HG02623 (cell line): ENCODE results near the gene MS4A14.
"Not testable (repeated sequence)": the region's sequence is repeated elsewhere in the genome, so short reads cannot be mapped to it uniquely, and the experiment has no call there.

Experiments used
- ATAC-seq: cut with Tn5 transposase; IDR thresholded peaks from one replicate; pipeline ENCODE4 v1.9.1; 2021; ENCODE audit warnings: moderate library complexity; ENCODE audit not compliant: unreplicated experiment

MS4A14 gene

GRCh38 chr11:60396382-60396781, at the start of gene MS4A14:
Gene MS4A14, plus strand, starts transcription at chr11:60396459. Its CDS starts 120 bp downstream, at chr11:60396579.
- ATAC-seq, result no peak

- ATAC-seq, result peak; percentile 43
Measured at GRCh38 chr11:60347084-60347797, 49.0 kb upstream of the MS4A14 start.

- no peak for ATAC-seq
Measured at GRCh38 chr11:60348116-60348515, 48.1 kb upstream of the MS4A14 start.

DNA sequence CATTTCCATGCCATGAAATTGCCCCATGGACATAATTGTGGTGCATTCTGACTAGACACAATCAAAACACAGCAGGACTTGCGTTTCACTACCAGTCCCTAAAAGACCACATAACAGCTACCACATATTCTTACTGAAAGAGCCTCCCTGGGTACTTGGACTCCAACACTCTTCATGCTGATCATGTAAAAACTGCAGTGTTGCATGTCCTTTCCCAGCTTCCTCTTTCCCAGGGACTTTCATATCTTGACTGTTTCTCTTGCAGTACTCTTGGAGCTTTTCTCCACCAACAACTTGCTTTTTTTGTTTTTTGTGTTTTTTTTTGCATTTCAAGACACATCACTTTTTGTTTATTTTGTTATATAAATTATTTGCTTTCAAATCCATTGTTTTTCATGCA, 46.3 kb upstream of the MS4A14 start:
- no peak for ATAC-seq

GRCh38 chr11:60357771-60358170, 38.5 kb upstream of the MS4A14 start:
- ATAC-seq, result no peak

DNA sequence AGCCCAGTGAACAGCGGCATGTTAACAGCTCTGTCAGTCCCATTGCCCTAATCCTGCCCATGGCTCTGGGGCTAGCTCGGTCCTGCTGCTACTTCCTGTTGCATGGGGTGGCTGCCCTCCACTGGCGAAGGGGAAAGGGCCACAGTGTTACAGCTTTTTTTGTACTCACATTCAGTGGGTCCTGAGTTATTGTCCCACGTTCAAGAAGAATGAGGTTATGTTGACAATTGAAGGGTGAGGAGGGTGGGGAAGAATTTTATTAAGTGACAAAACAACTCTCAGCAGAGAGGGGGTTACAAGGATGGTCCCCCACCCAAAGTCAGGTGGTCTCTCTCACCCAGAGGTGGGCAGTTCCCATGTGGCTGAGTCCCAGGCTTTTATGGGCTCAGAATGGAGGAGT, 35.6 kb upstream of the MS4A14 start:
- no peak for ATAC-seq

- no peak for ATAC-seq
Measured at GRCh38 chr11:60362241-60362640, 34.0 kb upstream of the MS4A14 start.

DNA sequence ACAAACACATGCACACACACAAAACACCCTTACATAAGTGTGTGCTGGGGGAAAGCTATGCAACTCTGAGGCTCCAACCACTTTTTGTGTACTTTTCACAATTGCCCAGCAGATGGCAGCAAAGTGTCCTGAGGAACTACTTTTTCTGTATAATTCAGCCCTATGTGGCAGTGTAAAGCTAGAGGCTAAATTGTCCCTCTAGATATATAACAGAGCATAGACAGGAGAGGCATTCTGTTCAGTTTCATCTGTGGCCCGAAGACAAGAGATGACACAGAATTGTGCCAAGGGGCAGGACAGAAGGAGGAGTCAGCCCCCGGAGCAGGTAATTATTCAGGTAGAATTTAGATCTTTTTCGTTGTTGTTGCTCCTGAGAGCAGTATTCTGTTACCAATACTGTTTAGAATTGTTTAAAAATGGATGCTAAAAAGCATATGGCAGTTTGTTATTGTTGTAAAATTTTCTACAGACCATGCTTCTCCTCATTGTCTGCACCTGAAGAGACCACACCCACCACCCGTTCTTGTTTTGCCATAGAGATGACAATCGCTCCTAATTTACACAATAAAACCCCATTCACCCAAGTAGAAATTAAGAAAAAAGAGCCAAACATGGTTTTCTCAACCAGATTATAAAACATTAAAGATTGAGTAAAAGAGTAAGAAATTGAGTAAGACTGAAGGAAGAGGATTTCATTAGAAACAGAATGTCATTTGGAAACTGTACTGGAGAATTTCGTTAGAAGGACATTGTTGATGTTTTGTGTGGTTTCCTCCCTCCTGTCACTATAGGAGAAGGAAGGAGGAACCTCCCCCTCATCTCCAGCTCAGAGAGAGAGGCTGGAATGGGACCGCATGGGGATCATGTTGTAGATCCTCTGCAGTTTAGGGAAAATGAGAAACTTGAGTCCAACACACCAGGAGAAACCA, 32.5 kb upstream of the MS4A14 start:
- peak; percentile 58 for ATAC-seq

GRCh38 chr11:60366262-60366904, 29.9 kb upstream of the MS4A14 start:
- ATAC-seq, result not testable (repeated sequence)

- ATAC-seq, result peak; percentile 87
Measured at GRCh38 chr11:60367009-60367408, 29.2 kb upstream of the MS4A14 start.

- ATAC-seq, result no peak
Measured at GRCh38 chr11:60367896-60368295, 28.4 kb upstream of the MS4A14 start.

DNA sequence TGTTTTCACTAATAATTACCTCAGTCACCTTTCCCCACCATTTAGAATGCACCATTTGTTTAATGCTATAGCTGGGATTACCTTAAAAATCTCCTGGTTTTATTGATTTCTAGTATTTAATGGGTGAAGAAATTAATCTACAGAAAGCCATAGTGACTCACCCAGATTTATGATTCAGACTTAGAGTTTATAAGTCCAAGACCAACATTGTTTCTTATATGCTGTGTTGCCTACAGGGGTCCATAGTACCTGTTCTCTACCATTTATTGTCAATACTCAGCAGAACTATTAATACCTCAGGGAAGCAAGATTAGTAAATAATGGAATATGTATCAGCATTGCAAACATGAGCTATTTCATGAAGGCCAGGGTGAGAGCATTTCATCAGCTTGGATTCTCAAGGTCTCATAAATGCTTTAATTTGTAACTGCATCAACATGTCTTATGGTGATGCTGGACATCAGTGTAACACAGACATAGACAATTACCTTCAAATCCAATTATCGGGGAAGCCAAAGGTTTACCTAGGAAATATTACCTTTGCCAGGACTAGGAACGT, 25.9 kb upstream of the MS4A14 start:
- no peak for ATAC-seq

- ATAC-seq, result no peak
Measured at GRCh38 chr11:60370811-60371298, 25.4 kb upstream of the MS4A14 start.

DNA sequence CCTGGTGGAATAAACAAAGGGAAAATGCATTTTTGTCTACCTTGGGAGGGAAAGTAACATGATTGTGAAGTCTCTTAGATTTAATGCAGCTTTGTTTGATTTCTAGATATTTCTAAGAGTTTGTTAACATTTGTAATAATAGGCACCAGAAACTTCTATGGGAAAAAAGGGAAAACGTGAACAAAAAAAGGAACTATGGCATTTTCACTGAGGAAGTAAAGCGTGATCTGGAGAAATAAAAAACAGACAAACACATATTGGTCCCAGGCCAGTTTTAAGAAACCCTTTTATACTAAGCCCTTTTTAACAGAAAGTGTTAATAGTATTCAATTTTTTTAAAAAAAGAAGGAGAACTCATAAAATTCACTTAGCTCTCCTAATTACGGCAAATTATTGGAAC, 24.9 kb upstream of the MS4A14 start:
- ATAC-seq, result no peak

GRCh38 chr11:60371854-60372253, 24.4 kb upstream of the MS4A14 start:
- ATAC-seq, result no peak

DNA sequence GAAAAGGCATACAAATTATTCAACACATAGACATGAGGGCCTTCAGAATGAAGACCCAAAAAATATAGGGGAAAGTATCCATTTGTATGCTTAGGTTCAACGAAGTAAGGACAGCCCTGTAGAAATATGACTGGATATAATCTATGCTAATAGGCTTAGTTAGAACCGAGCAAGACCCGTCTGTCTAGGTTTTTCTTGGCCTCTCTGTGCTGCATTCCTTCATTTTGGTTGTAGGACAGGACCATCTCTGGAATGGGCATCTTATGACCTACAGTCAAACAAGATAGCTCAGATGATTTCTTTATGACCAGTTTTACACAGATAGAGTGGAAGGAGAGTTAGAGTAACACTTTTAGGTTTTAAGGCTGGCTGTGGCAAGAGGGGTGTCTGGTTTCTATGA, 23.5 kb upstream of the MS4A14 start:
- no peak for ATAC-seq

- no peak for ATAC-seq
Measured at GRCh38 chr11:60375316-60375715, 20.9 kb upstream of the MS4A14 start.

DNA sequence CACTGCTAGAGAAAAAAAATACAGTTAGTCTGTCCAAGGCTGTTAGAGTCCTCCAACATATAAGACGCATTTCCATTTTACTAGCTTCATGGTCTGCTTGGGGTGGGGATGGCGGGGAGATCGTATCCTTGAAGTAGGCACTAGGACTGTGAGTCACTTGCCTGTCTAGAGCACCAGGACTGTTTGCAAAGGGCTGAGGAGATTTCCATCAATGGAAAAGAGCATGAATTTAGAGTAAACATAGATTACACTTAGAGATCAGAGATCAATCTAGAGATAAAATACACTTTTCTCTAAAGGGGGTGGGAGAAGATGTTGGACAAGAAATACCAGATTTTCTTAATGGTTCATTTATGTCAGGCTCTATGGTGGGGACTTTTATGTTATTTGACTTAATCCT, 19.7 kb upstream of the MS4A14 start:
- ATAC-seq, result no peak

DNA sequence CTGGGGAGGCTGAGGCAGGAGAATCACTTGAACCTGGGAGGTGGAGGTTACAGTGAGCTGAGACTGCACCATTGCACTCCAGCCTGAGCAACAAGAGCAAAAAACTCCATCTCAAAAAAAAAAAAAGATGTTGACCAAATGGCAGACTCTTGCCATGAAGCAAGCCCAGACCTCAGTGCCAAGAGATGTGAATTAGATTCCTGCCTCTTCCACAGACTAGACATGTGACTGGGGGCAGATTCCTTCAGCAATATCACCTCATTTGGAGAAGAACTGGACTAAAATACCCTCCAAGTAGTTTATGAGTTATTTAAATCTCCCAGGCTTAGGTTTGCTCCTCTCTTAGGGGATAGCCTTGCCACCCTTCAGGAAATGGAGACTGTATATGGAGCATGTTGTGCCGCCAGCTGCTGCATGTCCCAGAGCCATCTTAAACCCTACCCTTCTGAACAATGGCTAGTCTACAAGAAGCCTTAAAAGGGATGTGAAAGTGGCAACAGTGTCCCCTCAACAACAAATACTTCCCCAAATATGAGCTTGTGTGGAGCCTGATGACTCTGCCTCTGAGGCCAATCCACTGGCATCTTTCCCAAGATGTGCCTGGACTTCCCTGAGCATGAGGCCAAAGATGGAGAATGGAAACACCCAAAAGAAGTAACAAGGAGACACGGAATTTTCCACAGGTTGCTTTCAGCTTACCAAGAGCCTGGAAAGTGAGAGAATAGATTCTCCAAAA, 18.7 kb upstream of the MS4A14 start:
- peak; percentile 55 for ATAC-seq

DNA sequence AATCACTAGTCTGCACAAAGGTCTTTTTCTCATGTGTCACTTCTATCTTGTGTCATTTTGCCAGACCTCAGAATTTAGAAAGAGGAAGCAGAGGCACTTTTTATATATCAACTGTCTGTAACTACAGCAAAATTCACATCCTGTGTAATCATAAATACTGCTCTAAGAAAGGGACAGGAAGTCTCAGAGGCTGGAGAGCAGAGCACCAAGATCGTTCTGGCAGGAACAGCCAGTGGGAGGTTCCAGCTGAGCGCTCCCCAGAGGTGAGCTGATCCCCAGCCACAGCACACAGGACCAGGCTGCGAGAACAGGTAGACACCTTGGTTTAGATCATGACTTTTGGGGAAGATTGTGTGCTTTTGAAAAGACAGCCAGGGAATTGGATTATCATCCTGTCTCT, 17.9 kb upstream of the MS4A14 start, which contains the start of gene MS4A7:
TSS of gene MS4A7 (plus strand) at position 179 of the 400 bp plus-strand sequence. CDS start 4,610 bp downstream, outside the sequence.
- peak; percentile 77 for ATAC-seq
